ENCODE data around the gene CATSPER1.

CATSPER1 gene

GRCh38 chr11:65992056-65992455 lies 34.2 kb downstream of the CATSPER1 start:
- no peak for FAIRE-seq

GRCh38 chr11:65988791-65989592 lies 37.3 kb downstream of the CATSPER1 start:
- peak; percentile 99 for FAIRE-seq

DNA sequence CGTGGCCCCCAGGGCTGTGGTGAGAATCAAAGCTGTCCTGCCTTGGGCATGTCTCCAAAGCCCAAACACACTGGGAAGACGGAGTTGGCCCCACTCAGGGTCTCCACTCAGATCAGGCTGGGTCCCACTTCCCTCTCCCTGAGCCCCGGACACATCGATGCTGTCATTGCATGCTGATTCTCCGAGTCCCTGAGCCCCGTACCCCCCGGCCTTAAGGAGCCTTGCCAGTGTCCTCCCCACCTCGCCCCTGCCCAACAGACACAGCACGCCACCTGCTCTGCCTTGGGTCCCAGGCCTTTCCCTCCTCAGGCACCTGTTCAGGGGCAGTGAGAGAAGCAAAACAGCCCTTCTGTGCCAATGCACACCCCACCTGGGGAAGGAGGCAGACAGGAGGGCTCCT lies 38.9 kb downstream of the CATSPER1 start:
- no peak for FAIRE-seq

DNA sequence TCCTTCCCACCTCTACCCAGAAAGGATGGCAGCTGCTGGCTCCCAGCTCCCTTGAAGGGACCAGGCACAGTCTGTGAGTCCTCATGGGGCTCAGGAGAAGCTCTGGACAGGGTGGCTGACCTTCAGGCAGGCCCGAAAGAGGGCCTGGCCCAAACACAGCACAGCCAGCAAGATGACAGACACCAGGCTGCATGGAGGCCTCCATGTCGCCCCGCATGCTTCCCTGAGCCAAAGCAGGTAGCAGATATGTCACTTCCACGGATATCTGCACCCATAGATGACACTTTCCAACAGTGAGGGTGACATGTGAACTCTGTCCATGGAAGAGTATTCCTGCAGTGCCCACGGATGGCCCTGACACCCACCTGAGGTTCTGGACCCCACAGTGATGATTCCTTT lies 42.7 kb downstream of the CATSPER1 start:
- FAIRE-seq: no peak

- no peak for FAIRE-seq
Observed at GRCh38 chr11:65982824-65983588, 43.3 kb downstream of the CATSPER1 start.

- FAIRE-seq: no peak
Observed at GRCh38 chr11:65981972-65982823, 44.1 kb downstream of the CATSPER1 start.

- FAIRE-seq: no peak
Observed at GRCh38 chr11:65981101-65981740, 45.1 kb downstream of the CATSPER1 start.

GRCh38 chr11:65979261-65979759 lies 47.0 kb downstream of the CATSPER1 start:
- no peak for FAIRE-seq

GRCh38 chr11:65978391-65979238 lies 47.7 kb downstream of the CATSPER1 start:
- no peak for FAIRE-seq

DNA sequence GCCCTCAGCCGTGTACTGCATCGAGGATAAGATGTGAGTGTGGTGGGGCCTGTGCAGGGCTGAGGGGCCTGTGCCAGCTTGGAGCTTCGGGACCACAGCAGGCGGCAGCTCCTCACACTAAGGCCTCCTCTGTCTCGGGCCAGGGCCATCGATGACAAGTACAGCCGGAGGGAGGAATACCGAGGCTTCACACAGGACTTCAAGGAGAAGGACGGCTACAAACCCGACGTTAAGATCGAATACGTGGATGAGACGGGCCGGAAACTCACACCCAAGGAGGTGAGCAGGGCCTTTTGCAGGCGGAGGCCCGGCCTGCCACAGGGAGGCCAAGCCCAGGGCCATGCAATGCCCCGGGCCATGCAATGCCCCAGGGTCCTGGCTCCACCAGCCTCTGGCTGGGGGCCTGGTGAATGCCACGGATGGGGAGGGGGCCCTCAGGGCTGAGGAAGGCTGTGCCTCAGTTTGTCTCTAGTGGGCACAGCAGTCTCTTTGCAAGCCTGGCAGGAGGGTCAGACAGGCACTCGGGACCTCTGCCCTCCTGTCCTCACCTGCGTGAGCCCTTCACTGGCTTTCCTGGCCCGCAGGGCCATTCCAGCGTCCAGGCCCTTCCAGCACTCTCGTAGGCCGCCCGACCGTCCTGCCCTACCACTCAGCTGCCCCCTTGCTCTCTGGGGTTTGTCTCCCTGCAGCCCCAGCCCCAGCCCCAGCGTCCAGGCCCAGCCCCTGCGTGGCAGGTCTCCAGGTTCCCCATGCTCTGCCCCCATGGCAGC lies 48.5 kb downstream of the CATSPER1 start:
- FAIRE-seq: no peak

GRCh38 chr11:65976216-65977176 lies 49.8 kb downstream of the CATSPER1 start:
- FAIRE-seq: no peak

- no peak for FAIRE-seq
Observed at GRCh38 chr11:65975771-65976170, 50.5 kb downstream of the CATSPER1 start.

DNA sequence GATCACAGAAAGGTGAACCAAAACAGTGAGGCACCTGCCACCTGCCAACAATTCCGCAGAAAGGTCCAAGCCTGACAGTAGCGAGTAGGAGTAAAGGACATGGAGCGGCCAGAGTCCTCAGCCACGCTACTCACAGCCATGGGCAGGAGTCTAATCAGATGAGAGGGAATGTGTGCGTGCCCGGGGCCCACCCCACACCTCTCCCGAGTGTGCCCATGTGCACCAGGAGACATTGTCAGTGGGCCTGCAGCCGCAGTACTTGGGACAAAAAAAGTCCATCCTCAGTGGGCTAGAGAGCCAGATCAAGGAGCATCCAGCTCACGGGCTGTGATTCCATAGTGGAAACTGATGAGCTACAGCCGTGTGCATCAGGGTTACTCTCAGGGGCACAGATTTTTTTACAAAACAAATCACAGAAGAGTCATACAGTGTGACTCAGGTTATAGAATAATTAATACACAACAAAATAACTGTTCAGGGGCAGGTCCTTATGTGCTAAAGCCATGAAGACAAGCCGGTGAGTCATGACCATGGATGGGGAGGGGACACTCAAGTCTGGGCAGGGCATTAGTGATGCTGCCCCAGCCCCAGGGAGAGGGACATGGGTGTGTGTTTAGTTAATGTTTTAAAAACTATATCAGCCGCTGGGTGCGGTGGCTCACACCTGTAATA lies 52.7 kb downstream of the CATSPER1 start:
- FAIRE-seq: no peak

DNA sequence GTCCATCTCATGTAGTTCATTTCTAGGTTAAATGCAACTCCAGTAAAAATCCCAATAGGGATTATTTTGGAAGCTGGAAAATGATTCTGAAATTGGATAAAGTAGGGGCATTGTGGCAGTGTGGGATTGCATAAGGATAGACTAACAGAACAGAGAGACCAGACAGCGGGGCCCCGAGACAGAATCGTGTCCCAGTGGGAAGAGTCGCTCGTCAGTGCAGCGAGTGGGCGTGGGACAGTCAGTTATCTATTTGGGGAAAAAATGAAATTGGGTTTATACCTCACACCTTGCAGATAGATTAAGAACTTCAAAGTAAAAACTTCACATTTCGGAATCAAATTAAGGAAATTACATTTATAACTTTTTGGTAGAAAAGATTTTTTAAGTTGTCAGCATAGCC lies 54.2 kb downstream of the CATSPER1 start:
- no peak for FAIRE-seq

DNA sequence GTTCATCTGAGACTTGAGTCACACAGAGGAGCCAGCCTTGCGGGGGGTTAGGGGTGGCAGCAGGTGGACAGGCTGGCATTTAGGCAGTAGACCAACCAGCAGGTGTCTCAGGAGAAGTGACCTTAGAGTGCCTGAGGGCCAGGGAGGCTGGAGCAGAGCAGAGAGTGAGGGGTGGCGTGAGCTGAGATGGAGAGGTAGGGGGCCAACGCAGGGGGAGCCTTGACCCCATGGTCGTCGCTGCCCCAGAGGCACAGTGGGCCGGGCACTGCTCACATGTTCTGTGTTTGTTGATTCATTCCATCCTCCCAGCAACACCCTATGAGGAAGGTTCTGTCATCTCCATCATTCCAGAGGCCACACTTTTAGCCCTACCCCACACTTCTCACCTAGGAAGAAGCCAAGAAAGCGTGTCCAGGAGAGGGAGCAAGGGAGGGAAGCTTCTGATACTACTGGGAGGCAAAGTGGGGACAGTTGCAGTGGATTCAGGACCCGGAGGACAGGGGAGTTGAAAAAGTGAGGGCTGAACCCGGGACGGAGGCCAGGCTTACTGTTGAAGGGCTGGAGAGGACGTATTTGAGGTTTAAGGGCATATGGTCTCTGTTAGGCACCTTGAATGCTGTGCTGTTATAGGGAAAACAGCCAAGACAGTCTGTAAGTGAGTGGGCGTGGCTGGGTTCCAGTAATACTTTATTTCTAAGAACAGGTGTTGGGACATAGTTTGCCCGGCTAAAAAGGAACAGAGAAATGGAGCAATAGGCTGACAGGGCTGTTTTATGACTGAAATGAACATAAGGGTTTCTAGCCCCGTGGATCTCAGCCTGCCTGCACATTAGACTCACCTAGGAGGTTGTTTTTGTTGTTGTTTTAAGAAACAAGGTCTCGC lies 57.4 kb downstream of the CATSPER1 start:
- FAIRE-seq: no peak

- FAIRE-seq: no peak
Observed at GRCh38 chr11:65967329-65967934, 58.8 kb downstream of the CATSPER1 start.

Measured in A204.1 (cell line).